ENCODE data around the gene ARHGAP27. TPM values are rescaled to one million over a fixed set of nuclear protein-coding genes. Genes with fewer than 3 reads are reported as not detected.

The ARHGAP27 gene
- total RNA-seq, 1 donor from 2014 or later = 10.0 TPM

DNA sequence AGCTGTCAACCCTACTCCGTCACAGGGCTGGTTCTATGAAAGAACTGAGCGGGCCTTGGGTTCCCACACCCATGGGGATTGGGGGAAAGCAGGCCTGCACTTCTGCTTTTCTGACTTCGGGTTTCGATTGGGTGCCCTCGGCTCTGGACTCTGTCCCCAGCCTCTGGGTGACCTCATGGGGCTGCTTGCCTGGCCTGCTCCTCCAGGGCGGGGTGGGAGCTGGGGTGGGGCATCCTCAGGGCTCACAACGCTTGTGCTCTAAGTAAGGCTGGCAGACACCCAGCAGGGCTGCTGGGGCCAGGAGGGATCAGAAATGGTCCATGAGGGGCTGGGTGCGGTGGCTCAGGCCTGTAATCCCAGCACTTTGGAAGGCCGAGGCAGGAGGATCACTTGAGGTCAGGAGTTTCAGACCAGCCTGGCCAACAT, 19.2 kb downstream of the ARHGAP27 start:
- no peak overlapping the region for H3K4me3 ChIP-seq (ENCODE audit: insufficient read depth, low read depth, low read length)
- no peaks in the 10 kb centered on the region for H3K36me3 ChIP-seq (ENCODE audit: insufficient read depth, low read length)
- no peaks in the 10 kb centered on the region for H3K79me2 ChIP-seq (ENCODE audit: insufficient read depth, low read length)
- no peaks in the 10 kb centered on the region for H4K20me1 ChIP-seq (ENCODE audit: insufficient read depth, low read length)
- peaks cover 9% of the 10 kb centered on the region for H3K4me1 Mint-ChIP-seq (ENCODE audit: low read depth, unreplicated experiment)
- TF ChIP-seq, protein P1, sequence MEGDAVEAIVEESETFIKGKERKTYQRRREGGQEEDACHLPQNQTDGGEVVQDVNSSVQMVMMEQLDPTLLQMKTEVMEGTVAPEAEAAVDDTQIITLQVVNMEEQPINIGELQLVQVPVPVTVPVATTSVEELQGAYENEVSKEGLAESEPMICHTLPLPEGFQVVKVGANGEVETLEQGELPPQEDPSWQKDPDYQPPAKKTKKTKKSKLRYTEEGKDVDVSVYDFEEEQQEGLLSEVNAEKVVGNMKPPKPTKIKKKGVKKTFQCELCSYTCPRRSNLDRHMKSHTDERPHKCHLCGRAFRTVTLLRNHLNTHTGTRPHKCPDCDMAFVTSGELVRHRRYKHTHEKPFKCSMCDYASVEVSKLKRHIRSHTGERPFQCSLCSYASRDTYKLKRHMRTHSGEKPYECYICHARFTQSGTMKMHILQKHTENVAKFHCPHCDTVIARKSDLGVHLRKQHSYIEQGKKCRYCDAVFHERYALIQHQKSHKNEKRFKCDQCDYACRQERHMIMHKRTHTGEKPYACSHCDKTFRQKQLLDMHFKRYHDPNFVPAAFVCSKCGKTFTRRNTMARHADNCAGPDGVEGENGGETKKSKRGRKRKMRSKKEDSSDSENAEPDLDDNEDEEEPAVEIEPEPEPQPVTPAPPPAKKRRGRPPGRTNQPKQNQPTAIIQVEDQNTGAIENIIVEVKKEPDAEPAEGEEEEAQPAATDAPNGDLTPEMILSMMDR (IDR thresholded peaks at IDR 0.05; ENCODE audit: insufficient read depth, low read depth, low read length) = no peak
- no peak for DNase-seq (ENCODE audit: low read depth)
- H3K4me2 ChIP-seq (ENCODE audit: low read length) = no peak overlapping the region
- no peak overlapping the region for H3K4me3 Mint-ChIP-seq (ENCODE audit: unreplicated experiment)
- H3K9me3 Mint-ChIP-seq (ENCODE audit: unreplicated experiment) = peaks cover 2% of the 10 kb centered on the region
- H3K36me3 Mint-ChIP-seq (ENCODE audit: low read depth, unreplicated experiment) = peaks cover 2% of the 10 kb centered on the region
- no peaks in the 10 kb centered on the region for H3K9me3 ChIP-seq (ENCODE audit: insufficient read depth, low read depth, low read length)
- H3K9ac ChIP-seq (ENCODE audit: low read length) = no peak overlapping the region
- FAIRE-seq = no peak
- H3K27me3 ChIP-seq (ENCODE audit: insufficient read depth, low read length) = no peaks in the 10 kb centered on the region
- H3K4me1 ChIP-seq (ENCODE audit: insufficient read depth, low read length) = no peaks in the 10 kb centered on the region
- no peak overlapping the region for H3K27ac ChIP-seq (ENCODE audit: low read depth, low read length)
- no peak overlapping the region for H3K27ac Mint-ChIP-seq (ENCODE audit: unreplicated experiment)
- no peaks in the 10 kb centered on the region for H3K27me3 Mint-ChIP-seq (ENCODE audit: low read depth, unreplicated experiment)
- no peak overlapping the region for H2AFZ ChIP-seq (ENCODE audit: low read depth, low read length)

- Histone ChIP-seq H3K4me2 (ENCODE audit: low read length) (no peak overlapping the region), H4K20me1 (ENCODE audit: insufficient read depth, low read length) (no peaks in the 10 kb centered on the region), H3K36me3 (ENCODE audit: insufficient read depth, low read length) (no peaks in the 10 kb centered on the region), H3K79me2 (ENCODE audit: insufficient read depth, low read length) (no peaks in the 10 kb centered on the region), H3K4me1 (ENCODE audit: insufficient read depth, low read length) (no peaks in the 10 kb centered on the region), H2AFZ (ENCODE audit: low read depth, low read length) (no peak overlapping the region), H3K27me3 (ENCODE audit: insufficient read depth, low read length) (no peaks in the 10 kb centered on the region), H3K4me3 (ENCODE audit: insufficient read depth, low read depth, low read length) (no peak overlapping the region), H3K27ac (ENCODE audit: low read depth, low read length) (no peak overlapping the region), H3K9me3 (ENCODE audit: insufficient read depth, low read depth, low read length) (no peaks in the 10 kb centered on the region), H3K9ac (ENCODE audit: low read length) (no peak overlapping the region)
- peaks cover 2% of the 10 kb centered on the region for H3K9me3 Mint-ChIP-seq (ENCODE audit: unreplicated experiment)
- no peak overlapping the region for H3K27ac Mint-ChIP-seq (ENCODE audit: unreplicated experiment)
- no peak overlapping the region for H3K4me3 Mint-ChIP-seq (ENCODE audit: unreplicated experiment)
- peaks cover 9% of the 10 kb centered on the region for H3K4me1 Mint-ChIP-seq (ENCODE audit: low read depth, unreplicated experiment)
- DNase-seq (ENCODE audit: low read depth) (no peak), FAIRE-seq (no peak)
- H3K27me3 Mint-ChIP-seq (ENCODE audit: low read depth, unreplicated experiment) = no peaks in the 10 kb centered on the region
- no peak for TF ChIP-seq EZH2 (IDR thresholded peaks at IDR 0.05; ENCODE audit: insufficient read depth, low read length)
- peaks cover 2% of the 10 kb centered on the region for H3K36me3 Mint-ChIP-seq (ENCODE audit: low read depth, unreplicated experiment)
Measured at GRCh38 chr17:45411348-45412105, 21.1 kb downstream of the ARHGAP27 start.

GRCh38 chr17:45410144-45411091, 22.3 kb downstream of the ARHGAP27 start:
- H4K20me1 ChIP-seq (ENCODE audit: insufficient read depth, low read length) = no peaks in the 10 kb centered on the region
- no peak overlapping the region for H3K4me3 ChIP-seq (ENCODE audit: insufficient read depth, low read depth, low read length)
- Mint-ChIP-seq H3K9me3 (ENCODE audit: unreplicated experiment) (peaks cover 2% of the 10 kb centered on the region), H3K27ac (ENCODE audit: unreplicated experiment) (no peak overlapping the region), H3K36me3 (ENCODE audit: low read depth, unreplicated experiment) (peaks cover 2% of the 10 kb centered on the region), H3K4me1 (ENCODE audit: low read depth, unreplicated experiment) (peaks cover 9% of the 10 kb centered on the region), H3K4me3 (ENCODE audit: unreplicated experiment) (no peak overlapping the region), H3K27me3 (ENCODE audit: low read depth, unreplicated experiment) (no peaks in the 10 kb centered on the region)
- H3K36me3 ChIP-seq (ENCODE audit: insufficient read depth, low read length) = no peaks in the 10 kb centered on the region
- DNase-seq (ENCODE audit: low read depth) = no peak
- no peaks in the 10 kb centered on the region for H3K27me3 ChIP-seq (ENCODE audit: insufficient read depth, low read length)
- no peaks in the 10 kb centered on the region for H3K79me2 ChIP-seq (ENCODE audit: insufficient read depth, low read length)
- TF ChIP-seq, protein P1 (IDR thresholded peaks at IDR 0.05; ENCODE audit: insufficient read depth, low read depth, low read length) = no peak
- TF ChIP-seq EZH2 (IDR thresholded peaks at IDR 0.05; ENCODE audit: insufficient read depth, low read length) = no peak
- H3K9me3 ChIP-seq (ENCODE audit: insufficient read depth, low read depth, low read length) = no peaks in the 10 kb centered on the region
- no peak overlapping the region for H2AFZ ChIP-seq (ENCODE audit: low read depth, low read length)
- H3K4me1 ChIP-seq (ENCODE audit: insufficient read depth, low read length) = no peaks in the 10 kb centered on the region
- H3K4me2 ChIP-seq (ENCODE audit: low read length) = no peak overlapping the region
- no peak overlapping the region for H3K9ac ChIP-seq (ENCODE audit: low read length)
- FAIRE-seq = no peak
- H3K27ac ChIP-seq (ENCODE audit: low read depth, low read length) = no peak overlapping the region
